Measurements from ENCODE around the gene ZNF57.
A peak's percentile ranks its signal among the peaks of the same experiment; 100 is the strongest.
"Not testable (repeated sequence)": the region's sequence is repeated elsewhere in the genome, so short reads cannot be mapped to it uniquely, and the experiment has no call there.

The ZNF57 gene

DNA sequence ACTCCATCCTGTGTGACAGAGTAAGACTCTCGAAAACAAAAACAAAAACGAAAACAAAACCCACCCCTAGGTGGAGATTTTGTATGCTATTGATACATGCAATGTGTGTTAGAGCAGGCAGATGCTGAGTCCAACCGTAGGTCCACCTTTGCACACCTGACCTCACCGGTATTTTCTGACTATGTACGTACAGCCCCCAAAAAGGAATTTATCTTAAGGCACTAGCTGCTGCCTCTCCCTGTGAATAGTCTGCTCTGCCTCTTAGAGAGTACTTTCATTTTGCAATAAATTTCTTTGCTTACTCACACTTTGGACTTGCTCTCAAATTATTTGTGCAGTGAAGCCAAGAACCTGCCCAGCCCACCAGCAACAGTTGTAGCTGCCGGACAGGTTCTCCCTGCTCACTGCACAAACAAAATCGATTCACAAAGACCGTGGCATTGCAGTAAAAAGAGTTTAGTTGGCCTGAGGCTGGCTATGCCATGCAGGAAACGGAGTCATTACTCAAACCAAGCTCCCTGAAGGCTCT, 52.3 kb downstream of the ZNF57 start:
- DNase-seq: no peak

DNA sequence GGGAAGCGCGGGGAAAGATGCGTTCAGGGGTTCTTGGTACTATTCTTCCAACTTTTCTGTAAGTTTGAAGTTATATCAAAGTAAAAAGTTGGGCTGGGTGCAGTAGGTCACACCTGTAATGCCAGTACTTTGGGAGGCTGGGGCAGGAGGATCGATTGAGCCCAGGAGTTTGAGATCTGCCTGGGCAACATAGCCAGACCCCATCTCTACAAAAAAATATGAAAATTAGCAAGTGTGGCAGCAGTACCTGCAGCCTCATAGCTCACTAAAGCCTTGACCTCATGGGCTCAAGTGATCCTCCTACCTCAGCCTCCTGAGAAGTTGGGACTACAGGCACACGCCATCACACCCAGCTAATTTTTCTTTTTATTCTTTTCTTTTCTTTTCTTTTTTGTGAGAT, 56.4 kb downstream of the ZNF57 start:
- no peak for DNase-seq

DNA sequence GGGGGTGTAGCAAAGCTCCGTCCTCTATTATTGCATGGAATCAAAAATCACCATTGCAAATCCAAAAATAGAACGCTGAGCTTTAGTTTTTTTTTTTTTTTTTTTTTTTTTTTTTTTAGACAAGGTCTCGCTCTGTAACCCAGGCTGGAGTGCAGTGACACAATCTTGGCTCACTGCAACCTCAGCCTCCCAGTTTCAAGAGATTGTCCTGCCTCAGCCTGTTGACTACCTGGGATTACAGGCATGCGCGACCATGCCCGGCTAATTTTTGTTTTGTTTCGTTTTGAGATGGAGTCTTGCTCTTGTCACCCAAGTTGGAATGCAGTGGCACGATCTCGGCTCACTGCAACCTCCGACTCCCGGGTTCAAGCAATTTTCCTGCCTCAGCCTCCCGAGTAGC, 59.4 kb downstream of the ZNF57 start:
- no peak for DNase-seq

DNA sequence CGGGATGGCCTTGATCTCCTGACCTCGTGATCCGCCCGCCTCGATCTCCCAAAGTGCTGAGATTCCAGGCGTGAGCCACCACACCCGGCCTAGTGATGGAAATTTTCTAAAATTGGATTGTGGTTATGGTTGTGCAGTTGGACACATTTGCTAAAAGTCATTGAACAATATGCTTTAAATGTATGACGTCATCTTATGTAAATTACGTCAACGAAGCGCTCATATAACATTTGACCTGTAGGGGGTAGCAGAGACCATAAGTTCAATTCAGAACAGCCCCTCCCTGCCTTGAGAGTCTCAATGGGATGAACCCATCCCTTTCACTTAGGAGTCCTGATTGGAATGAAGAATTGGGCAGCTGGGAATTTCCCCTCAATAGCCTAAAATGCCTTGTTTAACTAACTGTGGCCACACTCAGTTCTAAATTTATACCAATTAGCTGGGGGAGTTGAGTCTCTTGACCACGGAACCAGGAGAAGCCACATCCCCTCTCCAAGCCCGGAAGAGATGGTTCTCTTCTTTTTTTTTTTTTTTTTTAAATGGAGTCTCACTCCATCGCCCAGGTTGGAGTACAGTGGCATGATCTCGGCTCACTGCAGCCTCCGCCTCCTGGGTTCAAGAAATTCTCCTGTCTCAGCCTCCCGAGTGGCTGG, 61.4 kb downstream of the ZNF57 start:
- peak; percentile 90 for DNase-seq

DNA sequence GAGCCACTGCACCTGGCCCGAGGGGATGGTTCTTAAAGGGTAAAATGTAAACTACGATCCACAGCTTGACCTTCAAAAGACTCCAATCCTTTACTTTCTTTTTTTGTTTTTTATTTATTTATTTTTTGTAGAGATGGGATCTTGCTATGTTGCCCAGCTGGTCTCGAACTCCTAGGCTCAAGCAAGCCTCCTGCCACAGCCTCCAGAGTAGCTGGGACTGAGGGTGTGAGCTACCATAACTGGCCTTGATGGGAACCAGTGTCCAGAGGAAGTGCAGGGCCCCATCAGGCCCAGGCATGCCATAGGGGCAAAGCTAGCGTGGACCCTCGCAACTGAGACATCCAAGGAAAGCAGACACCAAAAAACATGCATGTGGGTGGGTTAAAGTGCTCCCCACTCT, 62.4 kb downstream of the ZNF57 start:
- no peak for DNase-seq

DNA sequence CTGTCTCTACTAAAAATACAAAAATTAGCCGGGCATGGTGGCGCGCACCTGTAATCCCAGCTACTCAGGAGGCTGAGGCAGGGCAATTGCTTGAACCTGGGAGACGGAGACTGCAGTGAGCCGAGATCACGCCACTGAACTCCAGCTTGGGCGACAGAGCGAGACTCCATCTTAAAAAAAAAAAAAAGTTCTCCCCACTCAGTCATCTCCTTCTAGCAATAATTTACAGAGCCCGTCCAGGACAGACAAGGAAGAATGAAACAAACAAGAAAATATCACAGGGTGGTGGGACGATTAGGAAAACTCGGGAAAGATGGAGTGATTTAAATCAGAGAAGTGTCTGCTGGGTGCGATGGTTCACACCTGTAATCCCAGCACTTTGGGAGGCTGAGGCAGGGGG, 62.9 kb downstream of the ZNF57 start:
- DNase-seq: not testable (repeated sequence)

DNA sequence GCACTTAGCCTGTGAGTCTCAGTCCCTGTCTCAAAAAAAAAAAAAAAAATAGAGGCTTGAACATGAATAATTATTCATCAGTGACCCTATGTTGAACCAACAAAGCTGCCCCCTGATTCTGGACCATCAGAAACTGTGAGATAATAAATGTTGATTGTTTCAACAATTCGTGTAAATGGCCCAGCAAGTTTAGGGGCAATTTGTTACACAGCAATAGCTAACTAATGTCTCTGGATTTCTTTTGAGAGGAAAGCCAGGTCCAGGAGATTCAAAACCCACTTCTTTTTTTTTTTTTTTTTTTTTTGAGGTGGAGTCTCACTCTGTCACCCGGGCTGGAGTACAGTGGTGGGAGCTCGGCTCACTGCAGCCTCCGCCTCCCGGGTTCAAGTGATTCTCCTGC, 64.1 kb downstream of the ZNF57 start:
- DNase-seq: no peak

DNA sequence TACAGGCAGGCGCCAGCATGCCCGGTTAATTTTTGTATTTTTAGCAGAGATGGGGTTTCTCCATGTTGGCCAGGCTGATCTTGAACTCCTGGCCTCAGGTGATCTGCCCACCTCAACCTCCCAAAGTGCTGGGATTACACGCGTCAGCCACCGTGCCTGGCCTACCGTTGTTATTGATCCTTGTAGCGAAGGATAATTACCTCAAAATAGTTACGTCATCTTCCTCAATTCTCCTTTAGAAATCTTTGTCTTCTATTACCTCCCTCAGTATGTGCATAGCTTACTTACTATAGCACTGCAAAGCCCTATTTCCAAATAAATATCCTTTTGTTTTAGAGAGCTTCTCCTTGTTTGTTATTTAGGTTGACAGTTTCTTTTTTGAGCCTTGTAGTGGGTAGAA, 67.2 kb downstream of the ZNF57 start:
- no peak for DNase-seq
